SJSA1 (cell line): Measurements from ENCODE around the gene EOLA1. TPM values are rescaled to one million over a fixed set of nuclear protein-coding genes. Genes with fewer than 3 reads are reported as not detected.
"Not testable (repeated sequence)": the region's sequence is repeated elsewhere in the genome, so short reads cannot be mapped to it uniquely, and the experiment has no call there.

Source experiments
- DNase-seq, 2 experiments: peaks; one replicate each; pipeline ENCODE4 v3.0.0-alpha.2; 2015 to 2020; ENCODE audit warnings: low spot score in 2 of 2, low read depth in 1 of 2
- H3K27ac ChIP-seq: fragments of 250-450 bp; sonication (Bioruptor Pico); 2 replicates; pipeline ENCODE4 v1.5.1; 2020; ENCODE audit warnings: mild to moderate bottlenecking, moderate library complexity
- H3K27me3 ChIP-seq: fragments of 250-450 bp; sonication (Bioruptor Pico); replicated peaks from 2 replicates; pipeline ENCODE4 v1.5.1; 2020; ENCODE audit warnings: mild to moderate bottlenecking, moderate library complexity
- H3K36me3 ChIP-seq: fragments of 250-450 bp; sonication (Bioruptor Pico); 2 replicates; pipeline ENCODE4 v1.5.1; 2020; ENCODE audit warnings: mild to moderate bottlenecking
- H3K4me1 ChIP-seq: fragments of 250-450 bp; sonication (Bioruptor Pico); replicated peaks from 2 replicates; pipeline ENCODE4 v1.6.1; 2021; ENCODE audit warnings: mild to moderate bottlenecking
- H3K4me3 ChIP-seq: fragments of 250-450 bp; sonication (Bioruptor Pico); 2 replicates; pipeline ENCODE4 v1.5.1; 2020; ENCODE audit warnings: mild to moderate bottlenecking
- H3K9me3 ChIP-seq: fragments of 250-450 bp; sonication (Bioruptor Pico); replicated peaks from 2 replicates; pipeline ENCODE4 v1.5.1; 2020; ENCODE audit warnings: mild to moderate bottlenecking
- total RNA-seq: library from RNA; depleted of rRNA; stranded (reverse); fragments of >200 nt; shearing (Covaris generic); gene quantifications from 2 replicates; pipeline ENCODE4 v1.2.3, GENCODE V29; 2014

Gene EOLA1
- total RNA-seq, 1 experiment from 2014 or later, result 30.5 TPM

- H3K36me3 ChIP-seq, result no peaks in the 10 kb centered on the region
- H3K9me3 ChIP-seq, result no peaks in the 10 kb centered on the region
- H3K27me3 ChIP-seq, result no peaks in the 10 kb centered on the region
- H3K4me1 ChIP-seq, result 0 out of 2 replicates have a peak, but pooled peaks cover 2% of the 10 kb centered on the region
- DNase-seq, result no peak
- H3K4me3 ChIP-seq, result peak overlapping the region; percentile 61
- no peak overlapping the region; the same call in 1 of the 2 replicates for H3K27ac ChIP-seq
These were observed 772 bp downstream of the EOLA1 start for GRCh38 chrX:149541521-149542047.

GRCh38 chrX:149545545-149546543 is 5.0 kb downstream of the EOLA1 start:
- peak in 1 of 2 experiments; percentile 47 for DNase-seq
- H3K4me1 ChIP-seq, H3K36me3 ChIP-seq: not testable (repeated sequence)

DNA sequence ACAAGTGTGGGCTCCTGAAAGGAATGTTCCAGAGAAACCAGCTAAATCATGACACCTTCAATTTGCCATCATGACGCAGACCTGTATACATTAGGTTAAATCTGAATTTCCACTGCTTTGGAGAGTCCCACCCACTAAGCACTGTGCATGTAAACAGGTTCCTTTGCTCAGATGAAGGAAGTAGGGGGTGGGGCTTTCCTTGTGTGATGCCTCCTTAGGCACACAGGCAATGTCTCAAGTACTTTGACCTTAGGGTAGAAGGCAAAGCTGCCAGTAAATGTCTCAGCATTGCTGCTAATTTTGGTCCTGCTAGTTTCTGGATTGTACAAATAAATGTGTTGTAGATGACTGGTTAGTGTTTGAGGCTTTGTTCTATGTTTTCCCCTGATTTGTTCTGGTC is 6.2 kb downstream of the EOLA1 start:
- not testable (repeated sequence) for H3K27me3 ChIP-seq, H3K4me1 ChIP-seq, H3K27ac ChIP-seq, H3K4me3 ChIP-seq, H3K36me3 ChIP-seq, H3K9me3 ChIP-seq, DNase-seq

More at GRCh38 chrX:149545545-149546543, 5.0 kb downstream of the EOLA1 start:
- not testable (repeated sequence) for H3K9me3 ChIP-seq, H3K4me3 ChIP-seq, H3K27me3 ChIP-seq, H3K27ac ChIP-seq

DNA sequence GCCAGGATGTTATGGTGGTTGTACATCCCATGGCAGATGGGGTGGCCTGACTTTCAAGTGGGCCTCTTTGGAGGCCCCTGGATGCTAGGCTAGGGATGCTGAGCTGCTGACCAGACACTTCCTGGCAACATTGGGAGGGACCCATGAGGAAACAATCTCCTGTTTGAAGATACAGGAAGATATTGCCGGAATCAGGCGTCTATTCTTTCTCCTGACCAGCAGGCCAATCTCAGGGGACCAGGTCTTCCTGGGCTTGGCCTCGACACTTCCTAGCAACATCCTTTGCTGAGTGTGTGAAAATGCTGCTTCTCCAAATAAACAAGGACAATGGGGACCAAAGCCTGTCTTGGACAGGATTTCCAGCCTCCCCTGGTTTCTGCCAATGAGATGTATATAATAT is 7.0 kb downstream of the EOLA1 start:
- not testable (repeated sequence) for H3K27me3 ChIP-seq, H3K9me3 ChIP-seq, H3K4me3 ChIP-seq, DNase-seq, H3K36me3 ChIP-seq, H3K4me1 ChIP-seq, H3K27ac ChIP-seq

DNA sequence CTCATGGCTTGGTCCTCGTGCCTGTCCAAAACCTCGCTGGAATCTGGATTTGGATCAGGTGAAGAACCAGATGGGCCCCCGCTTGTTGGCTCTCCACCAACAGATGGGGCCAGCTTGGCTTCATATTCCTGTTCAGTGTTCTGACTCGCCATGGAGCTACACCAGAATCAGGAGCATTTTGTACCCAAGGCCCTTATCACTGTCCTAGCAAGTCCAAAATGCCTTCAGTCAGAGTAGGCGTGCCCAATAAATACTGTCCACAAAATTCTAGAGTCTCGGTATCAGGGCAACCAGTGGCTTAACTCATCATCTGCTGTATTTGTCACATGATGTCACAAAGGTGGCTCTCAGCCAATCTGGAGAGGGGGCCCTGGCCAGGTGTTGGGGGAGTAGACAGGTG is 8.9 kb downstream of the EOLA1 start, which contains the start of gene HSFX3:
TSS of gene HSFX3 (minus strand) at position 224 of the 400 bp plus-strand sequence. CDS start at position 152, 72 bp downstream.
- not testable (repeated sequence) for H3K27me3 ChIP-seq, H3K27ac ChIP-seq, H3K4me1 ChIP-seq, H3K36me3 ChIP-seq, H3K9me3 ChIP-seq, H3K4me3 ChIP-seq, DNase-seq

DNA sequence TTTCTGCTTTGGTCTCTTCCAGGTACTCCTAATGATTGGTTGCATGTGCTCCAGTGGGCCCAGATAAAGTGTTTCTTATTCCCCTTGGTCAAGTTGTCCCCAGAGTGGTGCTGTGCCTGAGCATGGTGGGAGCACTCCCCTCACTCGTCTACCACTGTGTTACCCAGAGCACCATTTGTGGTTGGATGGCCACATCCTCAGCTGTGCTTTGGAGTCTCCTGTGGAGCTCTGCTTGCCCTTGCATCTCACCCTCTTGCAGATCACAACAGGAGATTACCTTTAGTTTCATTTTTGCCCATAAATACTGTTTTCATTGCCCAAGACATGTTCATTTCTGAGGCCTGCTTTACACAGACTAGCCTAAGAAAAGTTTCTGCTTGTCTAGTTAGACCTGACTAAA is 9.6 kb downstream of the EOLA1 start:
- H3K36me3 ChIP-seq, H3K27me3 ChIP-seq, H3K4me3 ChIP-seq, DNase-seq, H3K9me3 ChIP-seq, H3K4me1 ChIP-seq, H3K27ac ChIP-seq: not testable (repeated sequence)

- not testable (repeated sequence) for H3K36me3 ChIP-seq, H3K4me3 ChIP-seq, H3K4me1 ChIP-seq, DNase-seq, H3K27ac ChIP-seq, H3K27me3 ChIP-seq, H3K9me3 ChIP-seq
These were observed 10.6 kb downstream of the EOLA1 start for GRCh38 chrX:149551245-149551938.

DNA sequence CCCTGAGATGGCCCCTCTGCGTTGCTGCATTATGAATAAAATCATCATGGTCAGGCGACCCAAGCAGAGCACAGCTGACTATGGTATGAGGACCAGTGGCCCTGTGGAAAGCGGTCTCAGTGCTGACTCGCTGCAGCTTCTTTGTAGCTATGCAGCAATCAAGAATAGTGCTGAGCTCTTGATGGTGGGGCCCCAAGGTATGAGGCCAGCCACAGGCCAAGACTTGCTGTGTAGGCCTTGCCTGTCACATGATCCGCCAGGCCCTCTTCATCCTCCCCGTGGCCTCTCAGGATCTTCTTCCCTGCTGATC is 11.1 kb downstream of the EOLA1 start:
- H3K27ac ChIP-seq, H3K9me3 ChIP-seq, H3K27me3 ChIP-seq, H3K4me1 ChIP-seq, DNase-seq, H3K36me3 ChIP-seq, H3K4me3 ChIP-seq: not testable (repeated sequence)

DNA sequence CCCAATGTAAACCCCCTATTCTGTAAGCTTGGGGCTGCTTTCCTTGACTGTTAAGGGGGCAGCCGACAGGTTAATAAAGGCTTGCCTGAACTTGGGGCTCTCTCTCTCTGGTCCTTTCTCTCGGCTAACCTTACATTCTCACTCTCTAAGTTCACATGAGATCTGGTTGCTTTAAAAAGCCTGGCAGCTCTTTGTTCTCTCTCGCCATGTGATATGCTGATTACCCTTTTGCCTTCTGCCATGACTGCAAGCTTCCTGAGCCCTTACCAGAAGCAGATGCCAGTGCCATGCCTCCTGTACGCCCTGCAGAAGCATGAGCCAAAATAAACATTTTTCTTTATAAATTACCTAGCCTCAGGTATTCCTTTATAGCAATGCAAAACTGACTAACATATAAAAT is 14.4 kb downstream of the EOLA1 start:
- H3K36me3 ChIP-seq, H3K4me3 ChIP-seq, H3K27me3 ChIP-seq, H3K4me1 ChIP-seq, H3K27ac ChIP-seq, H3K9me3 ChIP-seq, DNase-seq: not testable (repeated sequence)

GRCh38 chrX:149563359-149563758 is 22.5 kb downstream of the EOLA1 start:
- no peak overlapping the region for H3K4me3 ChIP-seq
- DNase-seq, result no peak
- H3K27ac ChIP-seq, result no peak overlapping the region
- no peaks in the 10 kb centered on the region for H3K36me3 ChIP-seq
- H3K4me1 ChIP-seq, result no peaks in the 10 kb centered on the region
- H3K27me3 ChIP-seq, result no peaks in the 10 kb centered on the region
- H3K9me3 ChIP-seq, result no peaks in the 10 kb centered on the region

- Histone ChIP-seq H3K36me3 (no peaks in the 10 kb centered on the region), H3K9me3 (no peaks in the 10 kb centered on the region), H3K27ac (no peak overlapping the region), H3K27me3 (no peaks in the 10 kb centered on the region), H3K4me3 (no peak overlapping the region), H3K4me1 (no peaks in the 10 kb centered on the region)
- DNase-seq, result no peak
These were observed 27.0 kb downstream of the EOLA1 start for GRCh38 chrX:149567621-149568417.

- H3K27me3 ChIP-seq, result no peaks in the 10 kb centered on the region
- no peaks in the 10 kb centered on the region for H3K4me1 ChIP-seq
- DNase-seq, result no peak
- no peaks in the 10 kb centered on the region for H3K9me3 ChIP-seq
- no peaks in the 10 kb centered on the region for H3K36me3 ChIP-seq
- H3K4me3 ChIP-seq, result no peak overlapping the region
- H3K27ac ChIP-seq, result no peak overlapping the region
These were observed 28.0 kb downstream of the EOLA1 start for GRCh38 chrX:149568701-149569296.

DNA sequence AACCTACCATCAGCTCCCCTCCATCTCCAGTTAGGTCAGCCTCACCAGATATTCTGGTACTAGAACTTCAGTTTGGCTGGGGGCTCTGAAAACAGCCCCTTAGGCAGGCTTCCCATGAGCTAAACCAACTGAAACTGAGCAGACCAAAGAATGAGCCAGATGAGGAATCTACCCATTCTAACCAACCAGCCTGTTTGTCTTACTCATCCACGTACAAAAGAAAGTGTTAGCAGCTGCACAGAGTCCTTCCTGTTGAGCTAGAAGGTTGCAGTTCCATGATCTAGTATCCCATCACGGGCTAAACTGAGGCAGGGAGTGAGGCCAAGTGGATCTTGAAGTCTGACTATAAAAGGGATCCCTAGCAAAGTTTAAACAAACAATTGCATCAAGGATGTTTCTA is 29.0 kb downstream of the EOLA1 start:
- H3K4me3 ChIP-seq, result no peak overlapping the region

More for the DNA sequence above, 29.0 kb downstream of the EOLA1 start:
- no peak for DNase-seq
- Histone ChIP-seq H3K9me3 (no peaks in the 10 kb centered on the region), H3K4me1 (no peaks in the 10 kb centered on the region), H3K36me3 (no peaks in the 10 kb centered on the region), H3K27ac (no peak overlapping the region), H3K27me3 (no peaks in the 10 kb centered on the region)
